A549 (cell line): ENCODE measurements around the gene TPRG1L.

Source experiments
- EP300 ChIP-seq, 2 experiments: fragments of >200 bp; sonication (Bioruptor Twin); formaldehyde crosslinking; IDR thresholded peaks; 2 replicates in 1 of 2; 3 replicates in 1 of 2; pipeline ENCODE4 v1.6.1; 2016 to 2017
- ESRRA ChIP-seq: fragments of 150-350 bp; IDR thresholded peaks from 2 replicates; pipeline ENCODE4 v1.6.1; 2014; ENCODE audit warnings: mild to moderate bottlenecking, low read length, borderline replicate concordance
- HDAC2 ChIP-seq: fragments of 200-600 bp; sonication (generic); IDR thresholded peaks from 2 replicates; pipeline ENCODE4 v1.6.1; 2016
- JUNB ChIP-seq: fragments of >200 bp; sonication (Bioruptor Twin); formaldehyde crosslinking; IDR thresholded peaks from 2 replicates; pipeline ENCODE4 v1.6.1; 2016
- POLR2A ChIP-seq: IDR thresholded peaks from 2 replicates; pipeline ENCODE4 v1.6.1; 2012; ENCODE audit warnings: mild to moderate bottlenecking, low read length
- POLR2AphosphoS2 ChIP-seq: conservative IDR thresholded peaks from 2 replicates; pipeline ENCODE4 v1.6.1; 2012; ENCODE audit warnings: low read length, improper control_type of control experiment, inconsistent platforms
- RAD21 ChIP-seq, 2 experiments: fragments of >200 bp in 1 of 2; sonication (Bioruptor Twin) in 1 of 2; formaldehyde crosslinking in 1 of 2; IDR thresholded peaks in 1 of 2; conservative IDR thresholded peaks in 1 of 2; 2 replicates in 1 of 2; 3 replicates in 1 of 2; pipeline ENCODE4 v1.6.1; 2012 to 2018; ENCODE audit warnings: inconsistent platforms in 1 of 2
- TF ChIP-seq, protein P1 (sequence below): fragments of >200 bp; sonication (Bioruptor Twin); formaldehyde crosslinking; IDR thresholded peaks from 3 replicates; pipeline ENCODE4 v1.5.1; 2016
- TF ChIP-seq, protein P2 (sequence below): IDR thresholded peaks from 2 replicates; pipeline ENCODE4 v1.6.1; 2012
- TF ChIP-seq, protein P3 (sequence below): fragments of 250-450 bp; sonication (Bioruptor Pico); IDR thresholded peaks from 2 replicates; pipeline ENCODE4 v1.5.0; 2021; ENCODE audit warnings: mild to moderate bottlenecking, moderate library complexity, borderline replicate concordance

DNA sequence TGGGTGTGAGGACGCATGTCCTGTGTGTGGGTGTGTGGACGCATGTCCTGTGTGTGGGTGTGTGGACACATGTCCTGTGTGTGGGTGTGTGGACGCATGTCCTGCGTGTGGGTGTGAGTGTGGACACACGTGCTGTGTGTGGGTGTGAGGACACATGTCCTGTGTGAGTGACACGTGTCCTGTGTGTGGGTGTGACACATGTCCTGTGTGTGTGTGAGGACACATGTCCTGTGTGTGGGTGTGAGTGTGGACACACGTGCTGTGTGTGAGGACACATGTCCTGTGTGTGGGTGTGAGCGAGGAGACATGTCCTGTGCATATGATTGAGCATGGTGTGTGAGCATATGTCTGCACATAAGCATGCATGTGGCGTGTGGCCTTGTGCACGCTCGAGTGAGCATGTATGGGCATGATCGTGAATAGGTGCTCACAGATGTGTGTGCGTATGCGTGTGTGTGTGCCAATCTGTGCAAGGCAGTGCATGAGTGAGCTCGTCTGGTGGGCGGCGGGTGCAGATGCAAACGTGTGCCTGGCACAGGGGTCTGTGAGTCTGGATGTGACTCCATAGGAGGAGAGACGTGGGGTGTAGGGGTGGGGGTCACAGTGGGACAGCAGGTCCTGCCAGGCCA, 38.8 kb upstream of the TPRG1L start:
- TF ChIP-seq POLR2A (no peak), POLR2AphosphoS2 (no peak), HDAC2 (no peak), JUNB (no peak), RAD21 (conservative IDR thresholded peaks at IDR 0.05 in 1 of 2, IDR thresholded peaks at IDR 0.05 in 1 of 2) (no peak), EP300 (IDR thresholded peaks at IDR 0.05) (no peak), ESRRA (no peak)
- TF ChIP-seq, protein P1, sequence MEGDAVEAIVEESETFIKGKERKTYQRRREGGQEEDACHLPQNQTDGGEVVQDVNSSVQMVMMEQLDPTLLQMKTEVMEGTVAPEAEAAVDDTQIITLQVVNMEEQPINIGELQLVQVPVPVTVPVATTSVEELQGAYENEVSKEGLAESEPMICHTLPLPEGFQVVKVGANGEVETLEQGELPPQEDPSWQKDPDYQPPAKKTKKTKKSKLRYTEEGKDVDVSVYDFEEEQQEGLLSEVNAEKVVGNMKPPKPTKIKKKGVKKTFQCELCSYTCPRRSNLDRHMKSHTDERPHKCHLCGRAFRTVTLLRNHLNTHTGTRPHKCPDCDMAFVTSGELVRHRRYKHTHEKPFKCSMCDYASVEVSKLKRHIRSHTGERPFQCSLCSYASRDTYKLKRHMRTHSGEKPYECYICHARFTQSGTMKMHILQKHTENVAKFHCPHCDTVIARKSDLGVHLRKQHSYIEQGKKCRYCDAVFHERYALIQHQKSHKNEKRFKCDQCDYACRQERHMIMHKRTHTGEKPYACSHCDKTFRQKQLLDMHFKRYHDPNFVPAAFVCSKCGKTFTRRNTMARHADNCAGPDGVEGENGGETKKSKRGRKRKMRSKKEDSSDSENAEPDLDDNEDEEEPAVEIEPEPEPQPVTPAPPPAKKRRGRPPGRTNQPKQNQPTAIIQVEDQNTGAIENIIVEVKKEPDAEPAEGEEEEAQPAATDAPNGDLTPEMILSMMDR, result no peak
- TF ChIP-seq, protein P2, sequence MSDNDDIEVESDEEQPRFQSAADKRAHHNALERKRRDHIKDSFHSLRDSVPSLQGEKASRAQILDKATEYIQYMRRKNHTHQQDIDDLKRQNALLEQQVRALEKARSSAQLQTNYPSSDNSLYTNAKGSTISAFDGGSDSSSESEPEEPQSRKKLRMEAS, result no peak
- TF ChIP-seq, protein P3, sequence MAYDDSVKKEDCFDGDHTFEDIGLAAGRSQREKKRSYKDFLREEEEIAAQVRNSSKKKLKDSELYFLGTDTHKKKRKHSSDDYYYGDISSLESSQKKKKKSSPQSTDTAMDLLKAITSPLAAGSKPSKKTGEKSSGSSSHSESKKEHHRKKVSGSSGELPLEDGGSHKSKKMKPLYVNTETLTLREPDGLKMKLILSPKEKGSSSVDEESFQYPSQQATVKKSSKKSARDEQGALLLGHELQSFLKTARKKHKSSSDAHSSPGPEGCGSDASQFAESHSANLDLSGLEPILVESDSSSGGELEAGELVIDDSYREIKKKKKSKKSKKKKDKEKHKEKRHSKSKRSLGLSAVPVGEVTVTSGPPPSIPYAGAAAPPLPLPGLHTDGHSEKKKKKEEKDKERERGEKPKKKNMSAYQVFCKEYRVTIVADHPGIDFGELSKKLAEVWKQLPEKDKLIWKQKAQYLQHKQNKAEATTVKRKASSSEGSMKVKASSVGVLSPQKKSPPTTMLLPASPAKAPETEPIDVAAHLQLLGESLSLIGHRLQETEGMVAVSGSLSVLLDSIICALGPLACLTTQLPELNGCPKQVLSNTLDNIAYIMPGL (CRISPR knock-in tag), result no peak
